ENCODE measurements around the gene CDH9.

Gene CDH9, protein sequence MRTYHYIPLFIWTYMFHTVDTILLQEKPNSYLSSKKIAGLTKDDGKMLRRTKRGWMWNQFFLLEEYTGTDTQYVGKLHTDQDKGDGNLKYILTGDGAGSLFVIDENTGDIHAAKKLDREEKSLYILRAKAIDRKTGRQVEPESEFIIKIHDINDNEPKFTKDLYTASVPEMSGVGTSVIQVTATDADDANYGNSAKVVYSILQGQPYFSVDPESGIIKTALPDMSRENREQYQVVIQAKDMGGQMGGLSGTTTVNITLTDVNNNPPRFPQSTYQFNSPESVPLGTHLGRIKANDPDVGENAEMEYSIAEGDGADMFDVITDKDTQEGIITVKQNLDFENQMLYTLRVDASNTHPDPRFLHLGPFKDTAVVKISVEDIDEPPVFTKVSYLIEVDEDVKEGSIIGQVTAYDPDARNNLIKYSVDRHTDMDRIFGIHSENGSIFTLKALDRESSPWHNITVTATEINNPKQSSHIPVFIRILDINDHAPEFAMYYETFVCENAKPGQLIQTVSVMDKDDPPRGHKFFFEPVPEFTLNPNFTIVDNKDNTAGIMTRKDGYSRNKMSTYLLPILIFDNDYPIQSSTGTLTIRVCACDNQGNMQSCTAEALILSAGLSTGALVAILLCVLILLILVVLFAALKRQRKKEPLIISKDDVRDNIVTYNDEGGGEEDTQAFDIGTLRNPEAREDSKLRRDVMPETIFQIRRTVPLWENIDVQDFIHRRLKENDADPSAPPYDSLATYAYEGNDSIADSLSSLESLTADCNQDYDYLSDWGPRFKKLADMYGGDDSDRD

GRCh38 chr5:27038476-27038875 is at the start of gene CDH9:
TSS of gene CDH9 (minus strand) at chr5:27038586. CDS start at chr5:26988333, 50,253 bp downstream.
- no peak within 1 kb of the TSS for H3K4me3 ChIP-seq (ENCODE audit: low read depth, low read length)

- H3K4me3 ChIP-seq (ENCODE audit: low read depth, low read length) = no peak overlapping the region
Observed at GRCh38 chr5:27087747-27088146, 49.4 kb upstream of the CDH9 start.

GRCh38 chr5:27083449-27084415 is 45.3 kb upstream of the CDH9 start:
- H3K4me3 ChIP-seq (ENCODE audit: low read depth, low read length) = no peak overlapping the region

GRCh38 chr5:27080147-27080546 is 41.8 kb upstream of the CDH9 start:
- H3K4me3 ChIP-seq (ENCODE audit: low read depth, low read length) = no peak overlapping the region

DNA sequence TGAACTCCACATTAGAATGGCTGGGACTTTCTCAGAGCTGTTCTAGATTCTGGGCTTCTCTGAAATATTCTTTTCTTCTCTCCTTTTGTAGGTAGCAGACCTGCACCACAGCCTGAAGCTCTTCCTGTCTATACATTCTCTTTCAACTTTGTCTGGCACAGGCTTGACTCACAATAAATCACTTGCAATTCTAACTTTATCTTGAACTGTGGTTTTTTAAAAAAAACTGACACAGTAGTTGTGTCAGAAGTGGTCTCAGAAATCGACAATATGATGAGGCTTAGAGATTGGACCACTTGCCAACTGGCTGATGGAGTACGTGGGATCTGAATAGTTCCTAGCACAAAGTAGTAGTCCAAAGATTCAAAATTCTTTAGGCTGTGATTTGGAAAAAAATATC is 24.1 kb upstream of the CDH9 start:
- no peak overlapping the region for H3K4me3 ChIP-seq (ENCODE audit: low read depth, low read length)

DNA sequence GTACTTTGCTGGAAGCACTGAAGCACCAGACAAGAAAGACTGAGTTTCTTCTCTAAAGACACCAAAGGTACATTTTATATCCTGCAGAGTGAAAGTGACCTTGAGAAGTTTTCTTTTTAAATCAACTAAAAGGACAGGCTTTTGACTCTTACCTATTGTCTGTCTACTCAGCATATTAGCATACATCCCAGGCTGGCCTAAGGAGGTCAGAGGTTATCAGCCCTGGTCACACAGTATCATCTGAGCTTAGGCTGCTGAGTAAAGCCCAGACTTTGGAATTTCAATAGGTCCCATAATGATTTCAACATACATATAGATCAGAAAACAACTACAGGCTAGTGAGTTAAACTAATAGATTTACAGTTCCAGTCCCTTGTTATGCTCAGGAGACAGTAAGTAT is 10.1 kb upstream of the CDH9 start:
- H3K4me3 ChIP-seq (ENCODE audit: low read depth, low read length) = no peak overlapping the region

- no peak overlapping the region for H3K4me3 ChIP-seq (ENCODE audit: low read depth, low read length)
Observed at GRCh38 chr5:27041372-27041771, 3.0 kb upstream of the CDH9 start.

GRCh38 chr5:27034565-27034964 is 3.8 kb downstream of the CDH9 start:
- H3K4me3 ChIP-seq (ENCODE audit: low read depth, low read length) = no peak overlapping the region

GRCh38 chr5:27026801-27027200 is 11.6 kb downstream of the CDH9 start:
- no peak overlapping the region for H3K4me3 ChIP-seq (ENCODE audit: low read depth, low read length)

- H3K4me3 ChIP-seq (ENCODE audit: low read depth, low read length) = no peak overlapping the region
Observed at GRCh38 chr5:27026063-27026462, 12.3 kb downstream of the CDH9 start.

GRCh38 chr5:27021471-27021870 is 16.9 kb downstream of the CDH9 start:
- H3K4me3 ChIP-seq (ENCODE audit: low read depth, low read length) = no peak overlapping the region

DNA sequence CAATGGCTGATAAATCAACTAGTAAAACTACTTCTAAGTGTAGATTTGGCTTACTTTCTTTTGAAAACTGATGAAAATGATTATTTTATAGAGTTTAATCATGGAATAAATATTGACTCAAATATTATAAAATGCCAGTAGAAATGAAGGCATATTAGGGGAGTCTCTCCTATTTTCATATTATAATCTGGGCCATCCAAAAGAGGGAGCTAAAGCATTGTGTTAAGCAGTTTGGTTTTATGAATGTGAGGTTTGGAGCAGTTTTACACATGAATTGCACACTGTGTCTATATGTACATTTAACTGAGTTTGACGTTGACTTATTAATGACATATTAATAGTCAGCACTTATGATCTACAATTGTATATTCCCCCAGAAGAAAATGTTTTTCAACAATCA is 17.4 kb downstream of the CDH9 start:
- H3K4me3 ChIP-seq (ENCODE audit: low read depth, low read length) = no peak overlapping the region

DNA sequence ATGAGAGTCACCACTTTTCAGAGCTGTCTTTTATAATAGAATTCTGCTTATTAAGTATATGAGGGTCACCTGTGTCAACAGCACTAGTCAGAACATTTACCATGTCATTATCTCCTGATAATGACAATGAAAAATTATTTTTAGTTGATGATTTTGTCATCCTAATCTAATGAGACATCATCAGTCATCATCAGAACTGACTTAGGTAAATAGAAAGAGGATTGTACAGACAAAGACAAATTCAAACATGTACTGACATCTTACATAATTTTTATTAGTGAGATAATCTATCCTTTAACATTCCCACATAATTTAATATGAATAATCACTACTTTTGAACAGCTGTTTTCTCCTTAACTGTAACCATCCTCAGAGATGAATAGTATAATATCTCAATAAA is 22.6 kb downstream of the CDH9 start:
- H3K4me3 ChIP-seq (ENCODE audit: low read depth, low read length) = no peak overlapping the region

DNA sequence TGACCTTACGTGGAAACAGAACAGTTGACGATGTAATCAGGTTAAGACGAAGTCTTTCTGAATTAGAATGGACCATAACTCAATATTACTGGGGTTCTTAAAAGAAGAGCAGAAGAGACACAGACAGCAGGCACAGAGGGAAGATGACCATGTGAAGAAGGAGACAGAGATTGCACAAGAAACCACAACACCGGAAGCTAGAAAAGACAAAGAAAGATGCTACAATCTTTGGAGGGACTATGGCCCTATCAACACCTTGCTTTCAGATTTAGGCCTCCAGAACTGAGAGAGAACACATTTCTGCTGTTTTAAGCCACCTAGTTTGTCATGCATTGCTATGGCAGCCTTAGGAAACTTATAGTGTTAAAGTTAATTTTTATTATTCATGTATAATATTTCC is 27.1 kb downstream of the CDH9 start:
- no peak overlapping the region for H3K4me3 ChIP-seq (ENCODE audit: low read depth, low read length)

DNA sequence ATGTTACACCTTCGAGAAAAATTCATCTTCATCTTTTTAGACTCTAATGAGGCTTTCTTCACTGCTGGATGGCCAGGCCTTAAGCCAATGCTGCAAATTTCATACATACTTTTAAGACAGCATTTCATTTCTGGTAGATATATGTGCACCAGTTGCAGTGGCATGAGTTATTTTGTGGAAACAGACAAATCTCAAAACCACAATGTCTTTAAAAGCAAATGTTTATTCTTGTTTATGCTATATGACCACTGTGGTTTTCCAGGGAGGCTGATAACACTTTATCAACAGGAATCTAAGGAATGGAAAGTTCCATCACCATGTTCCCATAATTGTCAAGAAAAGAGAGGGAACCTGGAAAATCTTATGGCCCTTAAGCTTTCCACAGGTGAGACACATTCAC is 27.7 kb downstream of the CDH9 start:
- H3K4me3 ChIP-seq (ENCODE audit: low read depth, low read length) = no peak overlapping the region

DNA sequence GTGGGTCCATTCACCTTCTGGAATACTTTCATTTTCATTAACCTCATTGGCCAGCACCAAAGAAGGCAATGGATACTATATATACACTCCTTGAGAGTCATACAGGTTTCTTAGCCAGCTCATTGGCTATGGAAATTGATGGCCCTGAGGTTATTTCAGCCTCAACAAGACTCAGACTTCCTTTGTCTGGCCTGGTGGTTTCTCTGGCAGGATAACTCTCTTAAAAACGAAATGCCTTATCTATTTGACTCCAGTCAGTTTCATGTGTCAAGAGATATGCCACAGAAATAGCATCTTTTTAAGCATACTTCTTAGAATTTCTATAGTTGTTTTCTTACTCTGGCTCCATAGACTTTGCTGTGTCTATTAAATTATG is 28.9 kb downstream of the CDH9 start:
- no peak overlapping the region for H3K4me3 ChIP-seq (ENCODE audit: low read depth, low read length)

GRCh38 chr5:27008604-27009539 is 29.5 kb downstream of the CDH9 start:
- H3K4me3 ChIP-seq (ENCODE audit: low read depth, low read length) = no peak overlapping the region

DNA sequence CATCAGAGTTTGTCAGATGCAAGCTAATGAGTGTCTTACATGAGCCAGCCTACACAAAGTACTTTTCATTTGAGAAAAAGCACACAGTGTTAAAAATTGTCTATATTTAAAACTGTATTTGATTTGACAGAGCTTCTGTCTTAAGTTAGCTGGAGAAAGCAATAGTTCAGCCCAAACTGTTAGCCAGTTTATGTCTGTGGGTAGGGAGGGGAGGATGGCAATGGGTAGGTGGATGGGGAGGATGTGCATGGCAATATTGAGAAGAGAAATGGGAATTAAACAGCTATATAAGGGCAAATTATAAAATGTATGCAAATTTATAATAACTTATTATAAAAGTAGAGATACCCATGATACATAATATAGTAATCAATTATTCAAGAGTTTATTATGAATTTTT is 31.3 kb downstream of the CDH9 start:
- no peak overlapping the region for H3K4me3 ChIP-seq (ENCODE audit: low read depth, low read length)

DNA sequence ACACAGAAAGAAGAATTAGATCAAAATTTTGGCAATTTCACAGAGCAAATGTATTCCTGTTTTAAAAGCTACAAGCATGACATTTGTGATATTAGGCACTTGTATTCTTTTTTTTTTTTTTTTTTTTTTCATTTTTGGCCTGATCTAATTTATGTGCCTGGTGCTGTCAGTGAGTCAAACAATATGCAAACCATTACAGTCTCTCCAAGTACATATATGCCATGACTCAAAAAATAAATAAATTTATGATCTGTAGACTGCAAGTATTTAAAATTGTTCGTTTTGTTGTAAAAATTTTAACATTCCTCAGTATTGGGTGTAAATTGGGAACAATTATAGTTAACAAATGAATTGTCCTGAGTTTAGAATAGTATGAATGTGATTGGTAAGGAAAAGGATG is 51.4 kb downstream of the CDH9 start:
- no peak overlapping the region for H3K4me3 ChIP-seq (ENCODE audit: low read depth, low read length)

- no peak overlapping the region for H3K4me3 ChIP-seq (ENCODE audit: low read depth, low read length)
Observed at GRCh38 chr5:26981750-26982149, 56.6 kb downstream of the CDH9 start.

Measured in iPS-11a (cell line).